Measurements from ENCODE around the gene TENM4.

Gene TENM4

DNA sequence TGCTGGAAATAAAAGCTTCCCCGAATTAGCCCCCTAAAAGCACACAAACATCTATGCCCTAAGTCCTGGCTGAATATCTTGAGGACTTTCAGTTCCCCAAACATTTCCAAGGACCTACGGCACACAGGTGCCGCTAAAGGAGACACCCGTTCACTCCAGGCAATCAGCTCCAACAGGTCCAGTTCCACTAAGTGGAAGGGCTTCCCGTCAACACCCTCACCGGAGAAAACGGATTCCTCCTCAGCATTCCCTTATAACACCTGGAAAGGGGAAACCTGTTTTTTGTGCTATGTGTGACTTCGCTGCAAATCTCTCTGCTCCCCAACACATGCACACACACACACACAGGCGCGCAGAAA is 3.9 kb downstream of the TENM4 start:
- no peak overlapping the region for H3K4me3 Mint-ChIP-seq
- peaks cover 7% of the 10 kb centered on the region for H3K4me1 Mint-ChIP-seq
- H3K27ac Mint-ChIP-seq = no peak overlapping the region
- H3K27me3 Mint-ChIP-seq = peaks cover 45% of the 10 kb centered on the region
- H3K36me3 Mint-ChIP-seq = no peaks in the 10 kb centered on the region
- H3K9me3 Mint-ChIP-seq = no peaks in the 10 kb centered on the region

DNA sequence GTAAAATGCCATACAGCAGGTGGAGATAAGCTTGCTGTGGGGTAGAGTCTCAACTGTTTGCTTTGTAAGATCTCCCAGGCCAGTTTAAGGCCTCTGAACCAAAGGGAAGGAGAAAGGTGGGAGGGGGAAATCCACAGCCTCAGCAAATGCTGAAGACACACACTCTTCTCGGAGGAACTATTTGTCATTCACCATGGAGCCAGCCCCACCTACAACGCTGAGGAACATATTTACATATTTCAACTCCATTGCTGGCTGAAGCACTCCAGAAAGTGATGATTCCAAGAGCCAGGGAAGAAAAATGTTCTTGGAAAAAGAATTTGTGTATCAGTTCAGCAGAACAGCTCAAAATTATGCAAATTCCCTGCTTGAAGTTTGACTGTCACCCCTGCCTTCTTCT is 6.5 kb downstream of the TENM4 start:
- H3K27ac Mint-ChIP-seq = no peak overlapping the region
- H3K9me3 Mint-ChIP-seq = no peaks in the 10 kb centered on the region
- H3K27me3 Mint-ChIP-seq = peaks cover 35% of the 10 kb centered on the region
- H3K4me1 Mint-ChIP-seq = no peaks in the 10 kb centered on the region
- no peaks in the 10 kb centered on the region for H3K36me3 Mint-ChIP-seq
- no peak overlapping the region for H3K4me3 Mint-ChIP-seq

DNA sequence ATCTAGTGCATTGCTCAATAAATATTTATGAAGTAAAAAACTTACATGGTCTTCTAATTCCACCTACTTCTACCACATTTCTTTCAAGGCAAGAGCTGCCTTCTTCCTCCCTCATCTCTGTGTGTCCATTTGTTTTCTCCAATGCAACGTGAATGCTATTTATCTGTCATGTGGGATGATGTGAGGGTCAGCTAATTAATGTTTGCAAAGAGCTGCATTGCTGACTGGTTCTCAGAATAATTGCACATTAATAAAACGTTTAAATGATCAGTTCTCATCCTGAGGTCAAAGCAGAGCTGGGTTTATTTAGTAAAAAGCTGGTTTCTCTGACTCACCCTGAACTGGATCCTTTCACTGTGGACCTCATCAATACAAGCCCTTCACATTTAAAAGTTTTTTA is 8.7 kb downstream of the TENM4 start:
- H3K9me3 Mint-ChIP-seq = no peaks in the 10 kb centered on the region
- H3K27ac Mint-ChIP-seq = no peak overlapping the region
- H3K36me3 Mint-ChIP-seq = no peaks in the 10 kb centered on the region
- no peak overlapping the region for H3K4me3 Mint-ChIP-seq
- H3K4me1 Mint-ChIP-seq = no peaks in the 10 kb centered on the region
- H3K27me3 Mint-ChIP-seq = peaks cover 29% of the 10 kb centered on the region

DNA sequence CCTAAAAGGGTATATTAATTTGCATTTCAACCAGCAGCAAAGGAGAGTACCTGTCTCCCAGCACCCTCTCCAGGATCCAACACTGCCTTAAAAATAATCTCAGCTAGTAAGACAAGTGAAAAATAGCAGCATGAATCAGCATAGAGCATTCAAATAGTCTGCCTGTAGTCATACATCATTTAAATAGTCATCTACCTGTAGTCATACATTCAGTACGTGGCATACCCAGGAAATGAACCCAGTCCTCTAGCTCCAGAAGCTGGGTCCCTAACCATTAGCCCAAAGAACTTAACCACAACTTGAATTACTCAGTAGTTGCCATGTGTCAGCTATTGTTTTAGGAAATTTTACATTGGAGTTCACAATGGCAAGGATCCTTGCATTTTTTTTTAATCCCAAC is 9.3 kb downstream of the TENM4 start:
- H3K9me3 Mint-ChIP-seq = peaks cover under 1% of the 10 kb centered on the region
- H3K4me3 Mint-ChIP-seq = no peak overlapping the region
- H3K27ac Mint-ChIP-seq = no peak overlapping the region
- no peaks in the 10 kb centered on the region for H3K4me1 Mint-ChIP-seq
- H3K36me3 Mint-ChIP-seq = no peaks in the 10 kb centered on the region
- H3K27me3 Mint-ChIP-seq = peaks cover 23% of the 10 kb centered on the region

DNA sequence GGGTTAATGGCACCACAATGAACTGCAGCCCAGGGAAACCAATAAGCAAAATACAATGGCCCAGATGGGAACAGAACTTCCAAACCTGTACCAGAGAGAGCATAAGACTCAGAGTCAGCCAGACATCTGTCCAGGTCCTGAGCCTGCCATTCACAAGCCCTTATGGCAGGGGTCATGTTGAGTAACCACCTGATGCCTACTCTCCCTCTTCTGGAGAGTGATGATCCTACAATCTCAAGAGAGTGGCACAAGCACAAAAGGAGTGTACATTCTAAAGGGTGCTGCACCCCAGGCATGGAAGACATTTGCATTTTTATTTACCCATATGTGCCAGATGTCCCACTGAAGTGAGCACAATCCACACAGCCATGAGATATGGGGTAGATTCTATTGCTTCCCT is 10.6 kb downstream of the TENM4 start:
- Mint-ChIP-seq H3K4me1 (no peaks in the 10 kb centered on the region), H3K36me3 (no peaks in the 10 kb centered on the region), H3K27ac (no peak overlapping the region), H3K9me3 (peaks cover 5% of the 10 kb centered on the region), H3K4me3 (no peak overlapping the region), H3K27me3 (peaks cover 15% of the 10 kb centered on the region)

DNA sequence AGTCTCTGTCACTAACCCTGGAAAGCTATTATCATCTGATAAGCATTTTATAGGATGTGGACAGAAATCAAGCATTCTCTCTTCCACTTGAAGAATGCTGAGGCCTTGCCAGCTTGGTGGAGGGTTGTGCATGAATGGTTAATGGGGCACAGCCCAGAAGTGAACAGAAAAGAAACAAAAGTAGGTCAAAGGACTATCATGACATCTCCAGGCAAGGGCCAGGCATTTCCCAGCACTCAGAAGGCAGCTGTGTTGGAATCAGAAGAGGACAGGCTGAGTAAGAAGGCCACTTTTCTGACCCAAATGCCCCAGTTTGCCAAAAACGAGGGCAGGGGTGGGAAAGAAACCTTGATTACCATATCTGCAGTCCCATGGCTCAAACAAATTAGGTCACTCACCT is 12.4 kb downstream of the TENM4 start:
- peaks cover 5% of the 10 kb centered on the region for H3K9me3 Mint-ChIP-seq
- peaks cover 4% of the 10 kb centered on the region for H3K27me3 Mint-ChIP-seq
- H3K27ac Mint-ChIP-seq = no peak overlapping the region
- H3K36me3 Mint-ChIP-seq = no peaks in the 10 kb centered on the region
- H3K4me1 Mint-ChIP-seq = no peaks in the 10 kb centered on the region
- no peak overlapping the region for H3K4me3 Mint-ChIP-seq

DNA sequence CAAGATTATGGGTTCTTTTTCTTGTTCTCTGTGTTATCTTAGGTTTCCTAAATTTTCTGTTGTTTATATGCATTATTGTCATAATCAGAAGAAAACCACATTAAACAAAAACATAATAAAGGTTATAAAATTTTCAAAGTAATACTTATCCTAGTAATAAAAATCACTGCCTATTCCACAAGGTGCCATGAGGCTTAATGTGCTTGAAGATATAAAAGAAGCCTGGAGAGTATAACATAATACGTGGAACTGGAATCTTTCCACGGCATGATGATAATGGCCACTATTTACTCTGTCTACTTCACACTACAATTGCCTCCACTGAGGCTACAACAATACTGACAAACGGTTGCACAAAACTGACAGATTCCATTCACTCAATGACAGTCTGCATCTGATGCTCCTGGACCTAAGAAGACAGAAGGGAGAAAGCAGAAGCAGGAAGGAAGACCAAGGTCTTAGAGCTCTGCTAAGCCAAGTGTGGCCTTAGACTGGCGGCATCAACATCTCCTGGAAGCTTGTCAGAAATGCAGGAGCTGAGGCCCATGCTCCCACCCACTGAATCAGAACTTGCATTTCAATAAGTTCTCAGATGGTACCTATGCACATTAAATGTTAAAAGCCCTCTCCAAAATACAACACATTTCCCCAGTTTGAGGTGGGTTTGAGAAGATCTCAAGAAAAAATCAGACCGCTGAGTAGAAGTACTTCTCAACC is 13.1 kb downstream of the TENM4 start:
- Mint-ChIP-seq H3K36me3 (no peaks in the 10 kb centered on the region), H3K4me3 (no peak overlapping the region), H3K27me3 (peaks cover 1% of the 10 kb centered on the region), H3K9me3 (peaks cover 5% of the 10 kb centered on the region), H3K27ac (no peak overlapping the region), H3K4me1 (no peaks in the 10 kb centered on the region)

DNA sequence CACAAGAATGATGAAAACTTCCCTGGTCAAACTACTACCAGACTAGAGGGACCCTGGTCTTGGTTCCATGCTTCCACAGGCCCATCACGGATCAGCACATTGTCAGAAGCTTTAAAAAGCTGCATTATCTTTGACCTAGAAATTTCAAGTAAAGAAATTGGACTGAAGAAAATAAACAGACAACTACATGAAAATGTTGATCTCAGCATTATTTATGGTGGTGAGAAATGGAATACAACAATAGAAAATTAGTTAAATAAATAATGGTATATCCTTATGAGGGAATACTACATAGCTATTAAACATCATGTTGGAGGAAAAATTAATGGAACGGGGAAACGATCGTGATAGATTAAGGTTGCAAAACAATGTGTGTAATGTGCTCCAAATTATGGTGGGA is 13.7 kb downstream of the TENM4 start:
- Mint-ChIP-seq H3K36me3 (no peaks in the 10 kb centered on the region), H3K27ac (no peak overlapping the region), H3K27me3 (peaks cover 1% of the 10 kb centered on the region), H3K4me1 (no peaks in the 10 kb centered on the region), H3K9me3 (peaks cover 5% of the 10 kb centered on the region), H3K4me3 (no peak overlapping the region)

DNA sequence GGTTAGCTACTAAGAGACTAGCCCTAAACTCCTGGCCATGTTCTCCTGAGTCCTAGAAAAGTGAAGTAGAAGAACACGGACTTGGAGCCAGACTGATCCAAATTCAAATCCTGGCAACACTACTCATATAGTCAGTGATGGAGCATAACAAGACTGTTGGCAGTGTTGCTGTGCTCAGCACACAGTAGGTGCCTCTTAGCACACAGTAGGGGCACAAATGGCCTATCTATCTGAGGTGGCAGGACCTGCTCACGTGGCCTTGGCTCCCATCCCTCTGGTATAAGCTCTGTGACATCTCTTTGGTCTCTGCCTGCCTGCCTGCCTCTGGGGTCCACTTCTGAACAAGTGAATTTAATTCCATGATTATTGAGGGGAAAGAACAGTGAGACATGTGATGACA is 15.4 kb downstream of the TENM4 start:
- no peaks in the 10 kb centered on the region for H3K4me1 Mint-ChIP-seq
- H3K9me3 Mint-ChIP-seq = peaks cover 5% of the 10 kb centered on the region
- H3K27ac Mint-ChIP-seq = no peak overlapping the region
- H3K27me3 Mint-ChIP-seq = peaks cover 2% of the 10 kb centered on the region
- no peaks in the 10 kb centered on the region for H3K36me3 Mint-ChIP-seq
- no peak overlapping the region for H3K4me3 Mint-ChIP-seq

DNA sequence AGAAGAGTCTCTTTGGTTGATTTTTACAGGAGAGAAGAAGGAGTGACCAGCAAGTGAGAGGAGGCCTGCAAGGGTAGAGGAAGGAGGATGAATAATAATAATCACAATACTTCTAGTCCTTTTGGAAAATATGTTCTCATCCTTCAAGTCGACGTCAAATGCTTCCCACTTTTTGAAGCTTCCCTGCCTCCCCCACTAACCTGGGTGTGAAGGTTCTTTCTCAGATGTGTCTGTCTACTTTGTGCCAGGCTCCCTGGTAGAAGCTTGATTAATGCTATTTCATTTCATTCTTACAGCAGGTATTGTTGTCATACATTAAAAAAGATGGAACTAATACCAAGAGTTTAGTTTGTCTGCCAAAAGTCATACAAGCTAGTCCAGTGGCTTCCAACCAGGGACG is 17.1 kb downstream of the TENM4 start:
- H3K27me3 Mint-ChIP-seq = peaks cover 3% of the 10 kb centered on the region
- H3K9me3 Mint-ChIP-seq = peaks cover 5% of the 10 kb centered on the region
- H3K27ac Mint-ChIP-seq = no peak overlapping the region
- H3K4me3 Mint-ChIP-seq = no peak overlapping the region
- no peaks in the 10 kb centered on the region for H3K36me3 Mint-ChIP-seq
- H3K4me1 Mint-ChIP-seq = no peaks in the 10 kb centered on the region

DNA sequence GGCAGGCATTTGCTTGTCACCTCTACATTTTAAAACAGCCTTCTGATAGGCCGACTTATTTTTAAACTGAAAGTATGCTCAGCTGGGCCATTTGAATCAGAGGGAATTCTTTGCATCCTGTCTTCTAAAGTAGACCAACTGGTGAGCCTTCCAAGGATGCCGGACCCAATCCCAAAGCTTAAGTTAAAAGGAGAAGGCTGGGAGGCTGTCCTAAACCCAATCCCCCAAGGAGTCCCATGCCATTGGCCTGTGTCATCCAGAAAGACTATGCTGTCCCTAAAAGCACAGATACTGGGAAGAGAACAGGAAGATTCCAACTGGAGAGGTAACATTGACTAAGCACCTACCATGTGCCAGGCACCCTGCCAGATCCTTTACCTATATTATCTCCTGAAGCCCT is 18.0 kb downstream of the TENM4 start:
- Mint-ChIP-seq H3K4me3 (no peak overlapping the region), H3K9me3 (peaks cover 5% of the 10 kb centered on the region), H3K27ac (no peak overlapping the region), H3K27me3 (peaks cover 3% of the 10 kb centered on the region), H3K4me1 (no peaks in the 10 kb centered on the region), H3K36me3 (no peaks in the 10 kb centered on the region)

DNA sequence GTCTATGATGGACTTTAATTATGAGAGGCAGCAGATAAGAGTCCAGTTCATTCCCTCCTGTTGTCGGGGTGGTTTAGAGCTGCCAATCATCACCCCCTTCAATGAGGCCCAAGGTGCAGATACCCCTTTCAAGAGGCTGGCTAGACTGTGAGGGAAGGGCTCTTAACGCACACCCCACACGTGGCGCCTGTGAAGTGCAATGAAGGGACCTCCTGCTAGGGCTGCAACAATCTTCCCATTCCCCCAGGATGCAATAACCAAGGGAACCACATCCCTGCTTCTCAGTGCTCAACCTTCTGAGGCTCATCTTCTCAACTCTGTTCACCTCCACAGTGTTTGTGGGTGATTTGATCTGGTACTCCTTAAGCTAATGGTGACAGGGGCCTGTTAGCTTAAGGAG is 19.0 kb downstream of the TENM4 start:
- Mint-ChIP-seq H3K4me1 (no peaks in the 10 kb centered on the region), H3K4me3 (no peak overlapping the region), H3K27me3 (peaks cover 3% of the 10 kb centered on the region), H3K36me3 (no peaks in the 10 kb centered on the region), H3K27ac (no peak overlapping the region), H3K9me3 (peaks cover 5% of the 10 kb centered on the region)

DNA sequence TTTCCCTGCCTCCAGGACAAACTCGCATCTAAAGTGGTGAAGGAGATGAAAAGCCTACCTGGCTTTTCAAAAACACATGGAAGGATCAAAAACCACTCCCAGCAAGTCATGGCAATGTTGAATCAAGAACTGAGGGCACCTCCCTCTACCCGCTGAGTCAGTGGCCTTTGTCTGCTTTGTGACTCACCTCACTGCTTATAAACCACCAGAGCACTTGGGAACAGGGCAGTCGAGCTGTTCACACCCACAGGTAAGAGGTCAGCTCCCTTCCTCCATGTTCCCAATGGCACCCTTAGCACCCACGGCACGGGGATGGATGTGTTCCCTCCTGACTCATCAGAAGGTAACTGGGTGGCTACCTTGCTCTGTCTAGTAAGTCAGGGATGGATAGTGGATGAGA is 21.7 kb downstream of the TENM4 start:
- Mint-ChIP-seq H3K4me1 (no peaks in the 10 kb centered on the region), H3K27me3 (peaks cover 2% of the 10 kb centered on the region), H3K36me3 (no peaks in the 10 kb centered on the region), H3K27ac (no peak overlapping the region), H3K4me3 (no peak overlapping the region), H3K9me3 (no peaks in the 10 kb centered on the region)

DNA sequence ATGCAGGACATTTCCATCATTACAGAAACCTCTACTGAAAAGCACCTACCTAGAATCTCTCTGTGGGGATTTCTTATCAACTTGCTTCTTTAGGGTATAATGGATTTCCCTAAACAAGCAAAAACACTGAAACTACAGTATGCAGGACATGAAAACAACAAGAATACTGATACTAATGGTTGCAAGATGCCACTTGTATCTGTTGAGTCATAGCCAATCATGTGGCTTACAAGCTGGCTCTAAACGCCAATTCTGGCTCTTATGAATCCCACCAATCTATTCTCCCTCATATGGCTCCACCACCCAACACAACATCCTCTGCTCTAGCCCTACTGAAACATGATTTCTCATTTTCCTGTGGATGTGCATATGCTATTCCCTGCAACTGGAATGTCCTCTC is 22.6 kb downstream of the TENM4 start:
- Mint-ChIP-seq H3K4me3 (no peak overlapping the region), H3K36me3 (no peaks in the 10 kb centered on the region), H3K27me3 (peaks cover 2% of the 10 kb centered on the region), H3K4me1 (no peaks in the 10 kb centered on the region), H3K27ac (no peak overlapping the region), H3K9me3 (no peaks in the 10 kb centered on the region)

DNA sequence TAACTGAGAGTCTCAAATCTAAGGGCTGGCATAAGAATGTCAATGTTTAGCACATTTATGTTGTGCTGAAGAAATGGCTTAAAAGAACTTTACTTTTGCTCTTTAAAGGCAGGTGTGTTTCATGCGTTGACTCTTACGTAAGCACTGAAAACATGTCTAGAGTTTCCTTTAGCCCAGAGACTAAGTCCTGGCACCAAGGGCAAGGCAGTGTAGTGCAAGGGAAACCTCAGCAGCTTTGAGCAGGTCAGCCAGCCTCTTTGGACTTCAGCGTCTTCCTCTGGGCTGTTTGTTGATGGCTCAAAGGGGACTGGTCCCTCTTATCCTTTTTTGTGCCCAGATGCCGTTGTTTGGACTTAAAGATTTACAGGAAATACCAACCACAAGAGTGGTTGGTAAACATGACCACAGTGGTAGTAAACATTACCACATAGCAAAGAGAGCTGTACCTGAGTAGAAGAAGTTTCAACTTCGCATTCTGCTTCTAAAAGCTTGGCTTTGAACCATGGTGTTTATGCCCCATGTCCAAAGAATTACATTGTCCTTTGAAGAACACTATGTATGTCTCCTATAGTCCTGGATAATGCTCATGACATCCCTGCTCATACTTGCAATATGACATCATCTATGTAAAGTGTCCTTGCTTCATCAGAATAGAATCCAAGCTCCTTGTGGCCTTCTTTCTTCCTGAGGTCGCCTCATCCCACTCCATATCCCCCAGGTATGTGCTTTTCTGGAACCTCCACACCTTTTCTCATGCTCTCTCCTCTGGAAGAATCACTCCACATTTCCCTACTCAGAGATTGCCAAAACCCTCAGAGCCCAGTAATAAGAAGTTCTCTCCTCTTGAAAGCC is 23.5 kb downstream of the TENM4 start:
- no peak overlapping the region for H3K27ac Mint-ChIP-seq
- H3K9me3 Mint-ChIP-seq = no peaks in the 10 kb centered on the region
- H3K27me3 Mint-ChIP-seq = peaks cover 2% of the 10 kb centered on the region
- no peak overlapping the region for H3K4me3 Mint-ChIP-seq
- H3K36me3 Mint-ChIP-seq = no peaks in the 10 kb centered on the region
- H3K4me1 Mint-ChIP-seq = no peaks in the 10 kb centered on the region

DNA sequence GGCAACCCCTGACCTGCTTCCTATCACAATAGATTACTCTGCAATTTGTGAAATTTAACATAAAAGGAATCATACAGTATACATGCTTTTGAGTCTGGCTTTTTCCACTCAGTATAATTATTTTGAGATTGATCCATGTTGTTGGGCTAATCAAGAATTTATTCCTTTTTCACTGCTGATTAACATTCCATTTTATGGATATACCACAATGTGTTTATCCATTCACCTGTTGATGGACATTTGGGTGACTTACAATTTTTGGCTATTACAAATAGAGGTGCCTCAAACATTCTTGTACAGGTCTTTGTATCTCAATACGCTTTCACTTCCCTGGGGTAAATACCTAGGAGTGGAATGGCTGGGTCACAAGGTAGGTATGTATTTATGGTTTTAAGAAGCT is 24.9 kb downstream of the TENM4 start:
- Mint-ChIP-seq H3K4me1 (no peaks in the 10 kb centered on the region), H3K27me3 (peaks cover 1% of the 10 kb centered on the region), H3K36me3 (no peaks in the 10 kb centered on the region), H3K27ac (no peak overlapping the region), H3K9me3 (no peaks in the 10 kb centered on the region), H3K4me3 (no peak overlapping the region)
